GM19395 (cell line): ENCODE measurements around the gene NOL4L.

ENCODE experiments used
- ATAC-seq: cut with Tn5 transposase; IDR thresholded peaks from one replicate; pipeline ENCODE4 v1.9.1; 2021; ENCODE audit warnings: mild to moderate bottlenecking, moderate library complexity; ENCODE audit not compliant: unreplicated experiment

The NOL4L gene

DNA sequence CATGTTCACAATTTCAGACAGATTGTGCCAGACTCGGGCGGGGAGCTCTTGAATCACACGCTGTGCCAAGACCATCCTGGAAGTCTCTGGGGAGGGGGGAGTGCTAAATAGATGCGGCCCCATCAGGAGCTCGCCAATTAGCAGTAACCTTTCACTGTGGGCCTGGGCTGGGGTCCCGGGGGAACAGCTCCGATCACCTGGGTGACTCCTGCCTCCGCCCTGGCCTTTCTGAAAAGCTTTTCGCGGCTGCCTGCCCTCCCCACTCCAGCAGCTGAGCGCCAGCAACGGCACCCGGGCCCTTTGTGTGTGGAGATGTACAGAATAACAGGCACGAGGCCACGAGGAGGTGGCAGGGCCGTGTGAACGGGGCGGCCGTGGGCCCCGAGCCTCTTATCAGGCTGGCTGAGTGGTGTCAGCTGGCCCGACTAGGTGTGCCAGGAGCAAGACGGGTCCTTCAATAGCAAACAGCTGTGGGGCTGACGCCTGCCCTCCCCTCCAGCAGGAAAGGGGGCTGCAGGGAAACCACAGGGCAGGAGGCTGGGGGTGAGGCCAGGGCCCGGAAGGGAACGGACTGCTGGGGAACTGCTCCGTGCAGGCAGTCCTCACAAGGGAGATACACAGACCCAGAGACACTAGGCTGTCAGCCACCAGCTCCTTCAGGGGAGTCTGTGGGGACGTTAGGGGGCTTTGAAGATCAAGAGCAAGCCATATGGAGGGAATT is 56.8 kb downstream of the NOL4L start:
- ATAC-seq: no peak

DNA sequence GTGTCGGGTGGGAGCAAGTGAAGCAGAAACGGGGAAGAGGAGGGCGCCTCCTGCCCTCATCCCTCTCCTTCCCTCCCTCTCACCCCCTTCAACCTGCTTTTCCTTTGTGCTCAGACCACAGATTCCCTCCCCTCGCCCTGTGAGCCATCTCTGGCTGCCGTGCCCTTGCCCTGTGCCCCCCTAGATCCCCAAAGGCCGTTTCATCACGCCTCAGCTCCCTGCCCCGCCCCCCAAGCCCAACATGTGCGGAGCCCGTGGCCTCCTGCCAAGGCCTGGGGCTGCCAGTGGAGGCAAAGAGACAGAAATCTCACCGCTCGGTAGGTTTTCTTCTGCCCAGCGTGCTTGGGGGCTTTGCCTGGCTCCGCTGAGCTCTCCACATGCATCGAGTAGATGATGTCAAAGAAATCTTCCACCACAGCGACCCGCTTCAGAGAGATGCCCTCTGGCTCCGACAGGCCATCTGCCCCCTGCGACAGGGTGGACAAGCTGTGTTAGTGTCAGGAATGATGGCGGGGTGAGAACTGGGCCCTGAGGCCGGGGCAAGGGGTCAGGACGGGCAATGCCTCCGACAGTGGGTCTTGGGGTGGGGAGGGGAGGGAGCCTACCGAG is 57.6 kb downstream of the NOL4L start:
- ATAC-seq: no peak

DNA sequence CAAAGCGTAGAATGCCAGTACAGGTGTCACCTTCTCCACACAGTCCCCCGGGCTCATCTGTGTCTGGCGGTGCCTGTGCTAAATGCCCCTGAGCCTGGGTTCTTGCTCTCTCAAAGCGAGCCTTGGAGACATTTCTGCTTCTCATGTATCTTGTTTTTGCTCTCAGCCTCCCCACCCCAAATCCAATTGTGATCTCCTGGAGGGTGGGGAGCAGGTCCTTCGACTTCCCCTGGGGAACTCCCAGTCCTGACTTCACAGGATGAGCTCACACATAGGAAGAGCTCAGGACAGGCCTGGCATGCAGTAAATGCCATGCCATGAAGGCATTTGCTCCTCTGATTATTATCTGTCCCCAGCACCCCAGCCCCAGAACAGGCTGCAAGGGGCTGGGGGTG is 58.1 kb downstream of the NOL4L start:
- no peak for ATAC-seq

DNA sequence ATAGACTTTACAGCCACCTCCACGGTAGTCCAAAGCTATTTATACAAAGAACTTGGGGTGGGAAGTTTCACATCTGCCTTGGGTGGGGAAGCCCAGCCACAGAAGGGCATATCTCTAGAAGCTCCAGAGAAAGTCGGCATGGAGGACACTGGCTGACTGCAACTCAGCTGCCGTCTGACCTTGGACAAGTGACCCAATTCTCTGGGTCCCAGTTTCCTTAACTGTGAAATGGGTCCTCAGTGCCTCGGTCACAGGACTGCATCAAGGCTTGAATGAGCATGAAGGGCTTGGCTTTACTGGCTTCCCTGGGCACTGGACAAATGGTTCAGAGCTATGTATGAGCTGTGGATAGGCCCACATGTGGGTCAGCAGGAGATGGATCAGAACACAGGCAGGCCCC is 58.6 kb downstream of the NOL4L start:
- no peak for ATAC-seq

DNA sequence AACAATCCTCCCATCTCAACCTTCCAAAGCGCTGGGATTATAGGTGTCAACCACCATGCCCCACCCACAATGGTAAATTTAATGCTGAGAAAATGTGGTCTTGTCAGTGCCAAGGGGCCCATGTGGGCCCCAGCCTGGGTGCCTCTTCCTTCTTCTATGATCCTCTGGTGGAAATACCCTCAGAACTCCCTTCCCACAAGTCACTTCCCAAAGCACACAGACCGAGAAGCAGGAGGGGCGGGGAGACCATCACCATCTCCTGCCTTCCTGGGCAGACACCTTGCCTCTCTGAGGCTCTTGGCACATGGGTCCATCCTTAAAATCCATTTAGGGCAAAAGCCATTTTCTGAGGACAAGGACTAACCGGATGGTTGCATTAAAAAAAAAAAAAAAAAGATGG is 59.0 kb downstream of the NOL4L start:
- no peak for ATAC-seq

DNA sequence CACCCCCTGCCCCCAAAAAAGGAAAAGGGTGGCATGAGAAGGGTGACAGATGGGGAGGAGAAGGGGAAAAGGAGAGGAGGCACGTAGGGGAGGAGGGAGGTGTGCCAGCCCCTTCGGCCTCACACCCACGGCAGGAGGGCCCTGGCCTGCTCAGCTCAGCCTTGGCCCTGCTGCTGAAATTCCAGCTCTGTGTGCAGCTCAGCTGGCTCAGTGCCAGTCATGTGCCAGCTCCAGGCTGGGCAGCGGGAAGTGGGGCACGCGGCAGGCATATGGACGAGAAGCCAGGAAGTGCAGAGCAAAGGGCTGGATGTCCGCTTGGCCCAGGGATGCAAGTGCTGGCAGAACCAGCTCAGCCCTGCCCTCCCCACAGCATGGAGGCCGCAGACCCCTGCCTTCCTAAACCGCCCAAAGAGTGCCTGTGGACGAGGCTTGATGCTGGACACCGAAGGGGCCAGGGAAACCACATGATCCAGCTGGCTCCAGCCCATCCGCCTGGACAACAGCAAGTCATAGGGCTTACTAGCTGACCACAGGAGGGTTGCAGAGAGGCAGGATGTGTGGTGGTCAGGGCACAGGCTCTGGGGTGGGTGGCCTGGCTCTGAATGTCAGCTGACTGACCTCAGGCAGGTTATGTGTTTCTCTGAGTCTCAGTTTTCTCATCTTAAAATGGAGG is 60.2 kb downstream of the NOL4L start:
- no peak for ATAC-seq

DNA sequence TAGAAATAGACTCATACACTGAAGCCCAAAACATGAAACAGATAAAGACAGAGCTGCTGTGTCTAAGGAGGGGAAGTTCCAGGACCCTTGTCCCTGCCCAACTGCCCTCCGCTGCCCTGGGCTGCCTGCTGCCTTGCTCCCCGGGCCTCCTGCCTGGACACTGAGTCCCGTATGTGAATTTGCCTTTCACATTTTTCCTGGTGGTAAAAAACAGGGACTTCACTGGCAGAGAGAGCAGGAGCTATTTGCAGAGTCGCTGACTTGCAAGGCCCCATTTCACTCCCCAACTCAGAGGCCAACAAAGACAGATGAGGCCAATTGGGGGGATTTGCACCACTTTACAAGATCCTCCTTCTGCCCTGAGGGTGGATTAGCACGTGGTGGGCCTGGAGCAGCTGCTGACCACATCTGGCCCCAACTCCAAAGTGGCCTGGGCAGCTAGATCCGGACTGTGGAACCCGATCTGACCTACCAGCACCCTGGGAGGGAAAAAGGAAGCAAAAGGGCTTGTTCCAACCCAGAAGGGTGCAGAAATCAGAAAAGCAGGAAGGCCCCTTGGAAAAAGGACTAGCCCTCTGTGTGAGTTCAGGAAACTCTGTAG is 61.4 kb downstream of the NOL4L start:
- no peak for ATAC-seq

DNA sequence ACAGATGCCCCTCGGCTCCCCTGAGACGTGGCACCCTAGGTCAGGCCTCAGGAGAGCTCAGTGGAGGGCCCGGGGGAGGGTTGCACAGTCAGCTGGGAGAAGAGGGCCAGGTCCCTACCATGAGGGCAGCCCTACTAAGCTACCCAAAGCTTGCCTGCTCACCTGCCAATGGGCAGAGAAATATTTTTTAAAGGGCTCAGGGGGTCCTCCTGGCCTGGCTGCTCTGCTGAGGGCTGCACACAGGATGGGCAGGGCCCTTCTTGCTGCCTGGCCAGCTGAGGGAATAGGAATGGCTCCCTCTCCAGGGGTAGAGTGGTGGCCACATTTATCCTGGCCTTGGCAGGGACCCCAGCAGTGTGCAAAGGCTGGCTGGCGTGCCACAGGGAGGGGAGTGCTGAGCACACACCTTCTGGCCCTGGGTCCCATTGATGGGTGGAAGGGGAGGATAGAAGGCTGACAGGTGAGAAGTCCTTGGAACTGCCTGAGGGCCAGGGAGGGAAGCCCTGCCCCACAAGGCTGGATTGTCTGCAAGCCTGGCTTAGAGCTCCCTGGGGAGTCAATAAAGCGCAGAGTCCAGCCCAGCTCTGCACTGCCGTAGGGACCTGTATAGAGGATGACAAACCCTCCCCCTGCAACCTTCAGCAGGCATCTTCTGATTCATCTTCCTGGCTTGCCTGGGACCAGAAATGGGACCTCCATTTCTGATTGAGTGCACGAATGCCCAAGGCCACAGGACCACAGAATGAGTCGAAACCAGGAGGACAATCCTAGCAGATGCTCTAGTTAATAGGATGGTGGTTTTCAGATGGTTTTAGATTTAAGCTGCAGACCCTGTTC is 62.1 kb downstream of the NOL4L start:
- no peak for ATAC-seq

DNA sequence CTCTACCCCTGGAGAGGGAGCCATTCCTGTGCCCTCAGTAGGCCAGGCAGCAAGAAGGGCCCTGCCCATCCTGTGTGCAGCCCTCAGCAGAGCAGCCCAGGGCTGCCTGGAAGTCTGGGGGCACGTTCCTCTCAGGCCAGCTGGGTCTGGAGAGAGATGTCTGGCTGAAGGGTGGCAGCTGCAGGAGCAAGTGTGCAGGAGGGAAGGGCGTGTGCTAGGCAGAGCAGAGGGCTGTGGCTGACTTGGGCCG is 62.7 kb downstream of the NOL4L start:
- ATAC-seq: no peak

DNA sequence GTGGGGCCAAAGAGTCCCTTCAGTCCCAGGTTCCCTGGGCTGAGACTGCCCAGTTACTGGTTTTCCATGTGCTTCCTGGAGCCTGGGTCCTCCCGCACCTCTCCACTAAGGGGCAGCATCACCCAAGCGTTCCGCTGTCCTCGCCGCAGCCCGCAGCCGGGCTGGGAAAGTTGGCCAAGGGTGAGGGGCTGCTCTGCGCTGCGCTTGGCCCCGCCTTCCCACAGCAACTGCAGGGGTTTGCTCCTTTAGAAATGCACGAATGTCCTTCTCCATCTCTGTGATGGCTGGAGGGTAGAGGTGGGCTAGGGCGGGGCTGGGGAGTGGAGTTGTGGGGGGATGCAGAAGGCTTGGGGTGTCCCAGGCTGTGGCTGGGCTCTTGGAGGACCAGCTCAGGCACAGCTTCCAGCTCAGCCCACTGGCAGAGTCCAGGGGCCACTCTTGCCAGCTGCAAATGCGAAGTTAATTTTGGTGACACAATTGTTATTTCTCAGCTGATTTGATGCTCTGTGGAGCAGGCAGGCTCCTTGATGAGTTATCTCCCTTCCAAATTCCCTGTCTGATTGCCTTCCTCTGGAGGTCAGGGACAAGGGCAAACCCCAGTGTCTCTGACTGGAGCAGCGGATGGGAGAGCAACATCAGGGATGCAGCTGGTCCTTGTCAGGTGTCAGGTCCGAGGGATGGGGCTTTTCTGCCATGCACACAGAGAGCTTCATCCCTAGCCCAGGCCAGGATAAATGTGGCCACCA is 63.2 kb downstream of the NOL4L start:
- ATAC-seq: no peak

DNA sequence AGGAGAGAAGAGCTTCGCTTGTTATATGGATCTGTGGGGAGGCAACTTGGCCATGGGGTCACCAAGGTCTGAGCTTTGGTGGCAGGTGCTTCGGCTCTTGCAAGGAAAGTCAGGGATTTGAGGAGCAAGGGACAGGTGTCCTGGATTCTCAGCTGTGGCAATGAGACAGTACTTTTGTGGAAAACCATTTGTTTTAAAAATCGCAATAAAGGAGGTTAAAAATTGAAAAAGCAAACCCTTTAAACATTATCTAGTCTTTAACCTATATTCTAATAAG is 64.3 kb downstream of the NOL4L start:
- no peak for ATAC-seq

DNA sequence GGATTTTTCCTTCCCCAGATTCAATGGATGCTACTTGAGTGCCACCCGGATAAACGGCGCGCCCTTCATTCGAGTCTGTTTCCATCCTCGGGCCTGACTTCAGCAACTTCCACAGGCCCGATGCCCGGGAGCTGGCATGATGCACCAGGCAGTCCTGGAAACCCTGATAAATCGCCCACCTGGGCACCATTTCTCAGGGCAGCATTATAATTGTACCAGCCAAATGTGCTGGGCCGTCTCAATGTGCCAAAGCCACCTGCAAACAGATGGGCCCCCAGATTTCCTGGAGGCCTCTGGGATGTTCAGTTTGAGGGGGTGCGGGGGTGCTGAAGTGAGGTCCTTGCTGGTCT is 65.8 kb downstream of the NOL4L start:
- ATAC-seq: no peak

DNA sequence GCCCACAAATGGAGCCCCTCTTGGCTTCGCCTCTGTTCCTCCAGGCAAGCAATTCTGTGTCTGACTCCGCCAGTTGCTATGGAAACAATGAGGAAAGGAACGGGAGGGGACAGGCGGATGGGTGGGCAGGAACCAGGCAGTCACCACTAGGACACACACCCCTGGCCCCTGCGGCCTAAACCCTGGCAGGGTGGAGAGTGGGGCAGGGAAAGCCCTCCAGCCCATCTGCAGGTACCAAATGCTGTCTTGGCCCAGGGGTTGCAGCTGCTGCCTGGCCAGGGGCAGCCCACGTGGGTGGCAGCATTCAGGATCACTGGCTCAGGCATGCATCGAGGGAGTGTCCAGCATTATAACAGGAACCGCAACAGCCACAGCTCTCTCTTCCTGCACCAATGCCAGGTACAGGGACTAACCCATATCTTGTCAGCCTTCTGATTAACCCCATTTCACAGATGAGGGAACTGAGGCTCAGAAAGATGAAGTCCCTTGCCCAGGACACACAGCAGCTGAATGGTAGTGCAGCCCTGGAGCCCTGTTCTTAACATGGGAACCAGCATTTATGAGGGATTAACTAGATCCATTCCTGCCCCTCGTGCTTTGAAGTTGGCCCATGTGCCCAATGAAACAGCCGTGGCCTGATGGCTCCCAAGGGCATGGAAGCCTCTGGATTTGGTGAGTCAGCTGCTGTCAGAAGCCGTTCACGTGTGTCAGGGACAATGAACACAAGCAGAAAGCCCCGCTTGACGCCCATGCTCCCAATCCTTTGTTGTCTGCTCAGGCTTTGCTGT is 66.3 kb downstream of the NOL4L start:
- no peak for ATAC-seq

DNA sequence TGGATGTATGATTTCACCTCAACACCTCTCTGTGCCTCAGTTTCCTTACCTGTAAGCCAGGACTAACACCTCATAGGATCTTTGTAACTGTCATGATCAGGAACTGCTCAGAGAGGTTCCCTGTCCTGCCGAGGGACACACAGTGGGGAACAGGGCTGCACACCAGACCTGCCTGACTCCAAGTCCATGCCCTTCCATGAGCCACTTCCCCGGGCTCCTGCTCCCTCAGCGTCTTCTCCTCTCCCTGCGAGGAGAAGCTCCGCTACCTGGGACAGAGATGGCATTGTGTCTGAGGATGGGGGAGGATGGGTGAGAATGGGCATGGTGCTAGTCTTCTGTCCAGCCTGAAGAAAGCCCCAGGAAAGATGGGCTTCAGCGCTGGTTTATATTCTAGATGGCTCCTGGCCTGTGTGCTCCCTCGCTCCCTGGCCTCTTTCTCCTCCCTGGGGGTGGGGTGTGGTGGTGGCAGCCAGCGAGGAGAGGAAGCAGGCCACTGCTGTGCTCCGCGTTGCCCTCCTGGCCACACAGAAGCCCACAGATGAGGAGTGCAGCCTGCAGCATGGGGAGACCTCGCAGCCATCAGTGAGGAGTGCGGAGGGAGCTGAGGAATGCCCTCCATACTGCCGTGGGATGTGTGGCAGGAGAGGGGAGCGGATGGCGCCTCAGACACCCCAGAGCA is 67.1 kb downstream of the NOL4L start:
- ATAC-seq: no peak

DNA sequence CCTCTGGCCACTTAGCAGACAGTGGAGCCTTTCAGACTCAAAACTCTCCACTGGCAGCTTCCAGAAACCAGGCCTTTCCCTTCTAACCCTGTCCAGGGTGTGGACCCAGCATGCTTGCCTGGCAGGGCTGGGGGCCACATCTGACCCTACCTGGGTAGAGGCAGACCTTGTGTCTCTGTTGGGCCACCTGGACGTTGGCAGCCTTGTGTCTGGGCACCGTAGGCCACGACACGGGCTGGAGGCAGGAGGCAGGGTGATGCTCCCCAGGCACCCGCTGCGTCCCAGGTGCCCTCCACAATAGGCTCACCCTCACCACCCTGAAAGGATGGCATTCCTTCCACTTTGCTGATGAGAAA is 67.6 kb downstream of the NOL4L start:
- no peak for ATAC-seq

DNA sequence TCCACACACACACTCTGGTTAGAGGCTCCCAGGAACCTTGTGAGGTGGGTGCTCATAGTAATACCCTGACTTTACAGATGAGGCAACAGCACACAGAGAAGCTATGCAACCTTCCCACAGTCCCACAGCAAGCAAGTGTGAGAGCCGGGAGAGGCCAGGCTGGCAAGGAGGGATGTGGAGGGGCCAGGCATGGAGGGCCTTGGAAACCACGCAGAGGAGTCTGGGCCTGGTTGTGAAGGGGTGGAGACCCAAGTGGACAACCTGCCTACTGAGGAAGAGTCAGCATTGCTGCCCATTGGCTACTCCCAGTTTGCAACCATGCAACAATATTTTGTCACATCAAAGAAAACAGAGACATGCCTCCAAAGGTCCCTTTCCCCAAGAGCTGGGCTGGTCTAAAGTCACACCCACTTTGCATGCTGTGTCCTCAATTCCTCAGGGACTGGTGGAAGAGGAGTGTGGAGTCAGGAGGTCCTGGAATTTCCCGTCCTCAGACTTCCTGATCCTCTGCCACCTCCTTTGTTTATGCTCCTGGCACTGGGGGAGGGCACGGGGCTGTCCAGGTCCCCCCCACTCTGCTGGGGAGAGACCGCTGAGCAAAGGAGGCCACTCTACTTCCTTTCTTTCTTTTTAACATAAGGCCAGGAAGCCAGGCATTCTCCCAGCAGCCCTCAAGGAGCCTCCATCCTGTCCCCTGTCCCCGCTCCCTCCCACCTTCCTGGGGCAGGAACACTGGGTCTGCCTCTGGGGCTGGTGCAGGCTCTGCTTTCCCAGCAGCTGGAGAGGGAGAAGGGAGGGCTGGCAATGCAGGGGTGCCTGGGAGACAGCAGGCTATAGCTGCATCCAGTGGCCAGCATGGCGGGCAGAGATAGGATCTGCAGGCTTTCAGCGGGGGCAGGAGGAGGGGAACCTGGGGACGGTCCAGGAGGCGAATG is 68.3 kb downstream of the NOL4L start:
- ATAC-seq: no peak

DNA sequence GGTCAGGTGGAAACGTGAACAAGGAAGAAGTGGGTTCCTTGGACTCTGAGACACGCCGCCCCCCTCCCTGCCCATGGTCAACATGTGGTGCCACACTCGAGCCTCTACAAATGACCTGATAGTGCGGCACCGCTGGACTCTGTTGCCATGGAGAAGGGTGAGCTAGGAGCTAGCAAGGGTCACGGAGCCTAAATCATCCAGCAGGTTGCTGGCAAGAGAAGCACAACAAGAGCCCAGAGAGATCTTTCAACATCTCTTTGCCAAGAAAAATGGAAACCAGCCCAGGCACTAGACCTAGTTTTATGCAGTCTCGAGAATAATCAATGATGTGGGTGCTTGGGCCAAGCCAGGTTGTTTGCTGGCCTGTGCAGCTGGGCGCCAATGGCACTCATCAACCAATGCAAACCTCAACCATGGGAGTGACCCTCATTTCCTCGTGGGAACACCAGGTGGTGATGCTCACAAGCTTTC is 69.5 kb downstream of the NOL4L start:
- no peak for ATAC-seq

DNA sequence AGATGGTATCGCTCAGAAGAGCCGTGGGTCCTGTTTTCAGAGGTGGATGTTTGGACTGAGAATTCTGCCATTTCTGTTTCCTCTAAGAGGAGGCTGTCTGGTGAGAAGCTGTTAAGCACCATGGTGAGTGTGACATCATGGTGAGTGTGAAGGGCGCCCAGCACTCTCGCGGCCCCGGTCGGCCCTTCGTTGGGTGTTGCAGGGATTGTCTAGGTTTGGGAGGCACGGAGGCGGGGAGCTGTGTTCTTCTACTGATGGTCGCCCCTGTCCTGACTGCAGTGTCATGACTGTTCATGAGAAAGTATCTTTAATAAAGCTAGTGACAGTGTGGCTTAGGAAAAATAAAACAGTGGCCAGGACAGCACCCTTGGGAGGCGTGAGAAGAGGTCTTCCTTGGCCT is 70.4 kb downstream of the NOL4L start:
- ATAC-seq: no peak
